SK-N-SH treated with all-trans-retinoic acid at 6 μM for 48 hours (cell line): ENCODE results near the gene ASCL2.

Experiments
- ATAC-seq: fragments of 200-7000 bp; cut with Tn5 transposase; 3 replicates; pipeline ENCODE4 v1.9.1; 2020; ENCODE audit warnings: mild to moderate bottlenecking, moderate library complexity
- ARNTL ChIP-seq: fragments of 450-650 bp; formaldehyde crosslinking; IDR thresholded peaks from 2 replicates; pipeline ENCODE4 v1.5.0; 2020; ENCODE audit warnings: low read depth, mild to moderate bottlenecking, moderate library complexity, borderline replicate concordance
- BACH2 ChIP-seq: fragments of 250-450 bp; sonication (Bioruptor Pico); IDR thresholded peaks from 2 replicates; pipeline ENCODE4 v1.9.0; 2021; ENCODE audit warnings: mild to moderate bottlenecking, borderline replicate concordance
- CSDC2 ChIP-seq: fragments of 250-450 bp; sonication (Bioruptor Pico); IDR thresholded peaks from 2 replicates; pipeline ENCODE4 v1.5.0; 2020; ENCODE audit warnings: mild to moderate bottlenecking, moderate library complexity
- ESRRG ChIP-seq: fragments of 250-450 bp; sonication (Bioruptor Pico); IDR thresholded peaks from 2 replicates; pipeline ENCODE4 v1.6.1; 2021; ENCODE audit warnings: mild to moderate bottlenecking
- GLIS3 ChIP-seq: fragments of 250-450 bp; sonication (Bioruptor Pico); IDR thresholded peaks from 2 replicates; pipeline ENCODE4 v1.5.0; 2020; ENCODE audit warnings: mild to moderate bottlenecking, moderate library complexity
- ISL1 ChIP-seq: fragments of 250-450 bp; sonication (Bioruptor Pico); IDR thresholded peaks from 2 replicates; pipeline ENCODE4 v2.1.2; 2022; ENCODE audit warnings: mild to moderate bottlenecking, moderate library complexity
- OSR1 ChIP-seq: fragments of 250-450 bp; sonication (Bioruptor Pico); IDR thresholded peaks from 2 replicates; pipeline ENCODE4 v1.8.0; 2022; ENCODE audit warnings: moderate library complexity, mild to moderate bottlenecking, inconsistent platforms
- PPARA ChIP-seq: fragments of 250-450 bp; sonication (Bioruptor Pico); IDR thresholded peaks from 2 replicates; pipeline ENCODE4 v1.5.0; 2020; ENCODE audit warnings: mild to moderate bottlenecking, borderline replicate concordance
- RARB ChIP-seq: fragments of 250-450 bp; sonication (Bioruptor Pico); IDR thresholded peaks from 2 replicates; pipeline ENCODE4 v1.8.0; 2021; ENCODE audit warnings: mild to moderate bottlenecking, moderate library complexity
- SNAI2 ChIP-seq: fragments of 250-450 bp; sonication (Bioruptor Pico); IDR thresholded peaks from 2 replicates; pipeline ENCODE4 v1.5.0; 2020; ENCODE audit warnings: mild to moderate bottlenecking, moderate library complexity
- TCF4 ChIP-seq: fragments of 250-450 bp; sonication (Bioruptor Pico); IDR thresholded peaks from 2 replicates; pipeline ENCODE4 v1.8.0; 2021; ENCODE audit warnings: mild to moderate bottlenecking, moderate library complexity, borderline replicate concordance
- TOX ChIP-seq: fragments of 250-450 bp; sonication (Bioruptor Pico); IDR thresholded peaks from 2 replicates; pipeline ENCODE4 v1.8.0; 2021; ENCODE audit warnings: mild to moderate bottlenecking, moderate library complexity, borderline replicate concordance
- ZC3H10 ChIP-seq: fragments of 250-450 bp; sonication (Bioruptor Pico); IDR thresholded peaks from 2 replicates; pipeline ENCODE4 v1.5.1; 2021; ENCODE audit warnings: mild to moderate bottlenecking, moderate library complexity
- ZFP3 ChIP-seq: fragments of 250-450 bp; sonication (Bioruptor Pico); IDR thresholded peaks from 2 replicates; pipeline ENCODE4 v1.5.0; 2020; ENCODE audit warnings: mild to moderate bottlenecking, moderate library complexity
- ZFP30 ChIP-seq: fragments of 450-650 bp; formaldehyde crosslinking; IDR thresholded peaks from 2 replicates; pipeline ENCODE4 v1.5.0; 2022; ENCODE audit warnings: mild to moderate bottlenecking, moderate library complexity
- ZNF565 ChIP-seq: fragments of 450-650 bp; formaldehyde crosslinking; conservative IDR thresholded peaks from 2 replicates; pipeline ENCODE4 v1.5.0; 2020; ENCODE audit warnings: low read depth, mild to moderate bottlenecking, moderate library complexity
- ZNF70 ChIP-seq: fragments of 450-650 bp; formaldehyde crosslinking; IDR thresholded peaks from 2 replicates; pipeline ENCODE4 v1.5.0; 2020; ENCODE audit warnings: mild to moderate bottlenecking, moderate library complexity
- ZNF8 ChIP-seq: fragments of 450-650 bp; formaldehyde crosslinking; IDR thresholded peaks from 2 replicates; pipeline ENCODE4 v1.5.0; 2020; ENCODE audit warnings: mild to moderate bottlenecking, moderate library complexity
- TF ChIP-seq, protein P1 (sequence below): fragments of 250-450 bp; sonication (Bioruptor Pico); IDR thresholded peaks from 2 replicates; pipeline ENCODE4 v1.8.0; 2021; ENCODE audit warnings: low read depth, mild to moderate bottlenecking, moderate library complexity, borderline replicate concordance
- TF ChIP-seq, protein P2 (sequence below): fragments of 250-450 bp; sonication (Bioruptor Pico); IDR thresholded peaks from 2 replicates; pipeline ENCODE4 v1.5.1; 2020; ENCODE audit warnings: low read depth, mild to moderate bottlenecking, moderate library complexity
- TF ChIP-seq, protein P3 (sequence below): fragments of 250-450 bp; sonication (Bioruptor Pico); IDR thresholded peaks from 2 replicates; pipeline ENCODE4 v1.5.1; 2021; ENCODE audit warnings: mild to moderate bottlenecking, moderate library complexity
- TF ChIP-seq, protein P4 (sequence below): fragments of 250-450 bp; sonication (Bioruptor Pico); IDR thresholded peaks from 2 replicates; pipeline ENCODE4 v1.8.0; 2020; ENCODE audit warnings: mild to moderate bottlenecking, moderate library complexity, borderline replicate concordance

Gene ASCL2

DNA sequence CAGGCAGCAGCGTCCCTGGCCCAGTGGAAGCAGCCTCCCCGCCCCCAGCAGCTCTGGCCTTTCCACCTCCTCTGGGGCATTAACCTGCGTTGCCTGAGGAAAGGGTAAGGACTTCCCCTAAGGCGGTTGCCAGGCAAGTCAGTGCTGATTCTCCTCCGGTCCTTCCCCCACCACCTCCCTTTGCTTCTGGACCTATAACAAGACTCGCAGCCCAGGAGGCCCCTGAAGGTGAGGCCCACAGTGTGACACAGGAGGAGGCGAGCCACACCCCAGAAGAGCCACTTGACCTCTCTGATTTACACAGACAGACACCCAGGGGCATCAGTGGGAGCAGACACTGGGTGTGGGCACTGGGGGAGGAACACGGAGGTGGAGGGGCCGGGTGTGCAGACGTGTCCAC is 35.4 kb downstream of the ASCL2 start:
- TF ChIP-seq ZNF70 (CRISPR knock-in tag) (no peak), ZFP30 (CRISPR knock-in tag) (no peak), GLIS3 (CRISPR knock-in tag) (no peak), PPARA (no peak), TOX (CRISPR knock-in tag) (no peak), ZFP3 (CRISPR knock-in tag) (no peak), ARNTL (CRISPR knock-in tag) (no peak), ESRRG (no peak), SNAI2 (no peak), ISL1 (no peak), ZC3H10 (CRISPR knock-in tag) (no peak)
- TF ChIP-seq, protein P1, sequence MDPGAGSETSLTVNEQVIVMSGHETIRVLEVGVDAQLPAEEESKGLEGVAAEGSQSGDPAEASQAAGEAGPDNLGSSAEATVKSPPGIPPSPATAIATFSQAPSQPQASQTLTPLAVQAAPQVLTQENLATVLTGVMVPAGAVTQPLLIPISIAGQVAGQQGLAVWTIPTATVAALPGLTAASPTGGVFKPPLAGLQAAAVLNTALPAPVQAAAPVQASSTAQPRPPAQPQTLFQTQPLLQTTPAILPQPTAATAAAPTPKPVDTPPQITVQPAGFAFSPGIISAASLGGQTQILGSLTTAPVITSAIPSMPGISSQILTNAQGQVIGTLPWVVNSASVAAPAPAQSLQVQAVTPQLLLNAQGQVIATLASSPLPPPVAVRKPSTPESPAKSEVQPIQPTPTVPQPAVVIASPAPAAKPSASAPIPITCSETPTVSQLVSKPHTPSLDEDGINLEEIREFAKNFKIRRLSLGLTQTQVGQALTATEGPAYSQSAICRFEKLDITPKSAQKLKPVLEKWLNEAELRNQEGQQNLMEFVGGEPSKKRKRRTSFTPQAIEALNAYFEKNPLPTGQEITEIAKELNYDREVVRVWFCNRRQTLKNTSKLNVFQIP = no peak
- TF ChIP-seq, protein P2, sequence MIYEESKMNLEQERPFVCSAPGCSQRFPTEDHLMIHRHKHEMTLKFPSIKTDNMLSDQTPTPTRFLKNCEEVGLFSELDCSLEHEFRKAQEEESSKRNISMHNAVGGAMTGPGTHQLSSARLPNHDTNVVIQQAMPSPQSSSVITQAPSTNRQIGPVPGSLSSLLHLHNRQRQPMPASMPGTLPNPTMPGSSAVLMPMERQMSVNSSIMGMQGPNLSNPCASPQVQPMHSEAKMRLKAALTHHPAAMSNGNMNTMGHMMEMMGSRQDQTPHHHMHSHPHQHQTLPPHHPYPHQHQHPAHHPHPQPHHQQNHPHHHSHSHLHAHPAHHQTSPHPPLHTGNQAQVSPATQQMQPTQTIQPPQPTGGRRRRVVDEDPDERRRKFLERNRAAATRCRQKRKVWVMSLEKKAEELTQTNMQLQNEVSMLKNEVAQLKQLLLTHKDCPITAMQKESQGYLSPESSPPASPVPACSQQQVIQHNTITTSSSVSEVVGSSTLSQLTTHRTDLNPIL (CRISPR knock-in tag) = no peak
- no peak for ATAC-seq

DNA sequence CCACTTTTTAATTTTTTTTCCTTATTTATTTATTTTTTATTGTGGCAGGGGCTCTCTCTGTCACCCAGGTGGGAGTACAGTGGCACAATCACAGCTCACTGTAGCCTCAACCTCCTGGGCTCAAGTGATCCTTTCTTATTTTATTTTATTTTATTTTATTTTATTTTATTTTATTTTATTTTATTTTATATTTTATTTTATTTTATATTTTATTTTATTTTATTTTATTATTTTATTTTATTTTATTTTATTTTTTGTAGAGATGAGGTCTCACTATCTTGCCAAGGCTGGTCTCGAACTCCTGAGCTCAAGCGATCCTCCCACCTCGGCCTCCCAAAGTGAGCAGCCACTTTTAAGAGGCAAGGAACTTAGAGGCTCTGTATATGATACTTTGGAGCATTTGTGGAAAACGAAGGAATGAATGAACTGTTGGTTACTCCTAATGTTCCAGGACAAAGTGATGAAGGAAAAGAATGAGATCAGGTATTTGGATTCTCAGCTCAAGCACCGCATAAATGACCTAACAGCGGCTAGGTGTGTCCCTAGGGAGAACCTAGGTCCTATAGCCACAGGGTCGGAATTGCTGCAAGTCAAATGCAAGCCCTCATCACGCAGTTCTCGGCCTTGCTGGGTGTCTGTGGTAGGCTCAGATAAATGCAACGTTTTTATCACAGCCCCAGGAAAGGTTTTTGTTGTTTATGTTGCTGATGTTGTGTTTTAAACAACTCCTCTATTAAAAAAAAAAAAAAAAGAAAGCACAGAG is 36.5 kb downstream of the ASCL2 start:
- TF ChIP-seq SNAI2 (no peak), ZNF70 (CRISPR knock-in tag) (no peak), ZC3H10 (CRISPR knock-in tag) (no peak), ZNF565 (CRISPR knock-in tag) (no peak), ESRRG (no peak), PPARA (no peak), RARB (CRISPR knock-in tag) (no peak), CSDC2 (CRISPR knock-in tag) (no peak), ZFP30 (CRISPR knock-in tag) (no peak), ZNF8 (CRISPR knock-in tag) (no peak), ZFP3 (CRISPR knock-in tag) (no peak), GLIS3 (CRISPR knock-in tag) (no peak), ISL1 (no peak), OSR1 (CRISPR knock-in tag) (no peak), BACH2 (no peak), TCF4 (CRISPR knock-in tag) (no peak), ARNTL (CRISPR knock-in tag) (no peak)
- TF ChIP-seq, protein P3, sequence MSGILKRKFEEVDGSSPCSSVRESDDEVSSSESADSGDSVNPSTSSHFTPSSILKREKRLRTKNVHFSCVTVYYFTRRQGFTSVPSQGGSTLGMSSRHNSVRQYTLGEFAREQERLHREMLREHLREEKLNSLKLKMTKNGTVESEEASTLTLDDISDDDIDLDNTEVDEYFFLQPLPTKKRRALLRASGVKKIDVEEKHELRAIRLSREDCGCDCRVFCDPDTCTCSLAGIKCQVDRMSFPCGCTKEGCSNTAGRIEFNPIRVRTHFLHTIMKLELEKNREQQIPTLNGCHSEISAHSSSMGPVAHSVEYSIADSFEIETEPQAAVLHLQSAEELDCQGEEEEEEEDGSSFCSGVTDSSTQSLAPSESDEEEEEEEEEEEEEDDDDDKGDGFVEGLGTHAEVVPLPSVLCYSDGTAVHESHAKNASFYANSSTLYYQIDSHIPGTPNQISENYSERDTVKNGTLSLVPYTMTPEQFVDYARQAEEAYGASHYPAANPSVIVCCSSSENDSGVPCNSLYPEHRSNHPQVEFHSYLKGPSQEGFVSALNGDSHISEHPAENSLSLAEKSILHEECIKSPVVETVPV (CRISPR knock-in tag) = no peak
- TF ChIP-seq, protein P4, sequence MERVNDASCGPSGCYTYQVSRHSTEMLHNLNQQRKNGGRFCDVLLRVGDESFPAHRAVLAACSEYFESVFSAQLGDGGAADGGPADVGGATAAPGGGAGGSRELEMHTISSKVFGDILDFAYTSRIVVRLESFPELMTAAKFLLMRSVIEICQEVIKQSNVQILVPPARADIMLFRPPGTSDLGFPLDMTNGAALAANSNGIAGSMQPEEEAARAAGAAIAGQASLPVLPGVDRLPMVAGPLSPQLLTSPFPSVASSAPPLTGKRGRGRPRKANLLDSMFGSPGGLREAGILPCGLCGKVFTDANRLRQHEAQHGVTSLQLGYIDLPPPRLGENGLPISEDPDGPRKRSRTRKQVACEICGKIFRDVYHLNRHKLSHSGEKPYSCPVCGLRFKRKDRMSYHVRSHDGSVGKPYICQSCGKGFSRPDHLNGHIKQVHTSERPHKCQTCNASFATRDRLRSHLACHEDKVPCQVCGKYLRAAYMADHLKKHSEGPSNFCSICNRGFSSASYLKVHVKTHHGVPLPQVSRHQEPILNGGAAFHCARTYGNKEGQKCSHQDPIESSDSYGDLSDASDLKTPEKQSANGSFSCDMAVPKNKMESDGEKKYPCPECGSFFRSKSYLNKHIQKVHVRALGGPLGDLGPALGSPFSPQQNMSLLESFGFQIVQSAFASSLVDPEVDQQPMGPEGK (CRISPR knock-in tag) = no peak
- TF ChIP-seq, protein P2 (CRISPR knock-in tag) = no peak
- no peak for ATAC-seq

DNA sequence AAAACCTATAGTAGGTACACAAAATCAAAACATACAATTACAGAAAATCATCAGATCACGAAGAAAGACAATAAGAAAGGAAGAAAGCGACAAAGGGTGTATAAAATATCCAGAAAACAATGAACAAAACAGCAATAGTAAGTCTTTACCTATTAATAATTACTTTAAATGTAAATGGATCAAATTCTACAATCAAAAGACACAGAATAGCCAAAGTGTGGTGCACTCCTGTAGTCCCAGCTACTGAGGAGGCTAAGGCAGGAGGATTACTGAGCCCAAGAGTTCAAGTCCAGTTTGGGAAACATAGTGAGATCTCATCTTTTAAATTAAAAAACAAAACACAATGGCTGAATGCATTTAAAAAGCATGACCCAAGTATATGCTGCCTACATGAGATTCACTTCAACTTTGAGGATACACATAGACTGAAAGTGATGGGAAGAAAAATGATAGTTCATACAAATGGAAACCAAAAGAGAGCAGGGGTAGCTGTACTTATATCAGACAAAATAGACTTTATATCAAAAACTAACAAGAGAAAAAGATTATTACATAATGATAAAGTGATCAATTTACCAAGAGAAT is 40.6 kb downstream of the ASCL2 start:
- no peak for ATAC-seq
- TF ChIP-seq OSR1 (CRISPR knock-in tag) = no peak
- no peak for TF ChIP-seq TCF4 (CRISPR knock-in tag)
- TF ChIP-seq, protein P3 (CRISPR knock-in tag) = no peak
- no peak for TF ChIP-seq ZFP30 (CRISPR knock-in tag)
- no peak for TF ChIP-seq ZFP3 (CRISPR knock-in tag)
- TF ChIP-seq BACH2 = no peak
- TF ChIP-seq, protein P2 (CRISPR knock-in tag) = no peak
- no peak for TF ChIP-seq ISL1
- no peak for TF ChIP-seq ZC3H10 (CRISPR knock-in tag)
- no peak for TF ChIP-seq ARNTL (CRISPR knock-in tag)
- no peak for TF ChIP-seq TOX (CRISPR knock-in tag)
- TF ChIP-seq SNAI2 = no peak
- TF ChIP-seq ESRRG = no peak
